IMR-90 (cell line): Measurements from ENCODE around the gene JMJD7. TPM values are rescaled to one million over a fixed set of nuclear protein-coding genes. Genes with fewer than 3 reads are reported as not detected.

ENCODE experiments used
- ATAC-seq: fragments of 200-7000 bp; cut with Tn5 transposase; 2 replicates; pipeline ENCODE4 v1.9.1; 2020; ENCODE audit warnings: low read depth, mild to moderate bottlenecking, moderate library complexity
- BruUV-seq: library from RNA; stranded (reverse); fragments of 400-500 nt; replicated peaks from 2 replicates; lab custom pipeline; 2021; lab: Mats Ljungman, UMichigan
- CTCF ChIA-PET: fragments of 300-600 bp; formaldehyde crosslinking; extraction: SDS; loops from one replicate; lab custom pipeline; 2021; ENCODE audit warnings: antibody characterized with exemption; lab: Yijun Ruan, JAX
- POLR2A ChIA-PET: fragments of 300-600 bp; sonication (Branson Sonifier 250); formaldehyde crosslinking; loops from one replicate; lab custom pipeline; 2022; ENCODE audit warnings: antibody characterized with exemption; ENCODE audit not compliant: unreplicated experiment; lab: Charles Lee
- DNase-seq: peaks from one replicate; pipeline ENCODE4 v3.0.0; 2013
- H2AFZ ChIP-seq: replicated peaks from 2 replicates; pipeline ENCODE3; 2013; ENCODE audit warnings: low read length, mild to moderate bottlenecking; ENCODE audit not compliant: poor library complexity
- H2AK5ac ChIP-seq: 2 replicates; pipeline ENCODE4 v1.6.1; 2013; ENCODE audit warnings: low read depth, low read length, inconsistent platforms
- H2AK9ac ChIP-seq: replicated peaks from 2 replicates; pipeline ENCODE3; 2013; ENCODE audit warnings: mild to moderate bottlenecking, low read depth, low read length, moderate library complexity; ENCODE audit not compliant: poor library complexity
- H2BK120ac ChIP-seq: 2 replicates; pipeline ENCODE4 v1.6.1; 2013; ENCODE audit warnings: low read depth, low read length, inconsistent platforms
- H2BK15ac ChIP-seq: 3 replicates; pipeline ENCODE4 v1.6.1; 2013; ENCODE audit warnings: low read depth, low read length, inconsistent platforms
- H2BK20ac ChIP-seq: 2 replicates; pipeline ENCODE4 v1.6.1; 2013; ENCODE audit warnings: low read depth, mild to moderate bottlenecking, inconsistent platforms, low read length, moderate library complexity
- H2BK5ac ChIP-seq: 2 replicates; pipeline ENCODE4 v1.6.1; 2013; ENCODE audit warnings: mild to moderate bottlenecking, low read depth, low read length, inconsistent platforms; ENCODE audit not compliant: poor library complexity, severe bottlenecking
- H3K14ac ChIP-seq: replicated peaks from 2 replicates; pipeline ENCODE4 v1.6.1; 2013; ENCODE audit warnings: low read depth, low read length, inconsistent platforms
- H3K18ac ChIP-seq: 2 replicates; pipeline ENCODE4 v1.6.1; 2013; ENCODE audit warnings: low read depth, low read length, control low read depth
- H3K23ac ChIP-seq: 2 replicates; pipeline ENCODE4 v1.6.1; 2013; ENCODE audit warnings: low read depth, low read length, inconsistent platforms
- H3K27ac ChIP-seq: 2 replicates; pipeline ENCODE4 v1.5.1; 2013; ENCODE audit warnings: mild to moderate bottlenecking, control low read depth, low read length; ENCODE audit not compliant: insufficient read depth
- H3K27me3 ChIP-seq: 2 replicates; pipeline ENCODE4 v1.6.1; 2013; ENCODE audit warnings: low read length; ENCODE audit not compliant: control insufficient read depth, insufficient read depth
- H3K36me3 ChIP-seq: 2 replicates; pipeline ENCODE4 v1.6.1; 2013; ENCODE audit warnings: low read length, mixed read lengths; ENCODE audit not compliant: control insufficient read depth, insufficient read depth
- H3K4ac ChIP-seq: 2 replicates; pipeline ENCODE4 v1.6.1; 2013; ENCODE audit warnings: low read depth, low read length, inconsistent platforms
- H3K4me1 ChIP-seq: 2 replicates; pipeline ENCODE4 v1.6.1; 2013; ENCODE audit warnings: low read length, mixed read lengths; ENCODE audit not compliant: control insufficient read depth, insufficient read depth
- H3K4me2 ChIP-seq: 2 replicates; pipeline ENCODE4 v1.6.1; 2013; ENCODE audit warnings: low read depth, mild to moderate bottlenecking, control low read depth, low read length, moderate library complexity
- H3K4me3 ChIP-seq: 2 replicates; pipeline ENCODE4 v1.5.1; 2013; ENCODE audit warnings: low read depth, mild to moderate bottlenecking, control low read depth, low read length, moderate library complexity; ENCODE audit not compliant: insufficient read depth
- H3K56ac ChIP-seq: 2 replicates; pipeline ENCODE4 v1.6.1; 2013; ENCODE audit warnings: low read length, inconsistent platforms; ENCODE audit not compliant: insufficient read depth; ENCODE audit errors: extremely low read depth
- H3K79me1 ChIP-seq, 2 experiments: 2 replicates each; pipeline ENCODE4 v1.6.1; 2013; ENCODE audit warnings: low read length in 2 of 2, inconsistent platforms in 1 of 2, low read depth in 1 of 2
- H3K9ac ChIP-seq: 2 replicates; pipeline ENCODE4 v1.6.1; 2013; ENCODE audit warnings: low read depth, low read length, control low read depth
- H3K9me1 ChIP-seq: 2 replicates; pipeline ENCODE4 v1.6.1; 2013; ENCODE audit warnings: low read length, inconsistent platforms; ENCODE audit not compliant: insufficient read depth
- H3K9me3 ChIP-seq: 2 replicates; pipeline ENCODE4 v1.6.1; 2013; ENCODE audit warnings: low read length; ENCODE audit not compliant: control insufficient read depth, insufficient read depth
- H4K20me1 ChIP-seq: 2 replicates; pipeline ENCODE4 v1.6.1; 2013; ENCODE audit warnings: low read length, inconsistent platforms; ENCODE audit not compliant: insufficient read depth
- H4K5ac ChIP-seq: 2 replicates; pipeline ENCODE4 v1.6.1; 2013; ENCODE audit warnings: mild to moderate bottlenecking, low read depth, low read length, control low read depth
- H4K8ac ChIP-seq, 2 experiments: 2 replicates each; pipeline ENCODE4 v1.6.1; 2013; ENCODE audit warnings: low read depth in 2 of 2, low read length in 2 of 2, control low read depth in 1 of 2, inconsistent platforms in 1 of 2
- H4K91ac ChIP-seq: 2 replicates; pipeline ENCODE4 v1.6.1; 2013; ENCODE audit warnings: low read depth, low read length, inconsistent platforms; ENCODE audit not compliant: insufficient read depth
- CHD1 ChIP-seq: IDR thresholded peaks from 2 replicates; pipeline ENCODE4 v1.6.1; 2012; ENCODE audit warnings: low read depth, low read length, improper control_type of control experiment
- WGBS, 2 experiments: methylation state at CpG; one replicate each; pipeline versions ENCODE4 v1.1.5 to v1.1.7; 2013; ENCODE audit warnings: missing lambda C conversion rate in 2 of 2; ENCODE audit not compliant: insufficient read length in 1 of 2; ENCODE audit errors: extremely low coverage in 2 of 2; 5-methylcytosine and 5-hydroxymethylcytosine counted together
- dilution Hi-C: fragments of 300-500 bp; cut with HindIII; formaldehyde crosslinking; loops from one replicate; pipeline ENCODE4 v1.14.3; 2018; ENCODE audit warnings: low sequenced_read_pairs; ENCODE audit not compliant: unreplicated experiment
- in situ Hi-C: fragments of 300-500 bp; cut with MboI; formaldehyde crosslinking; loops from 3 replicates; pipeline ENCODE4 v1.14.3; 2019; ENCODE audit warnings: low sequenced_read_pairs, inconsistent platforms, mixed read lengths
- intact Hi-C: fragments of 100-400 bp; cut with micrococcal nuclease; formaldehyde crosslinking; loops from 2 replicates; pipeline ENCODE4 v1.10.0; 2022
- polyA plus RNA-seq, 3 experiments: library from polyadenylated mRNA; depleted of rRNA; stranded (reverse); fragments of >200 nt; gene quantifications; 2 replicates each; pipeline ENCODE4 v1.2.3, GENCODE V29; 2012; ENCODE audit warnings: low replicate concordance in 1 of 3
- total RNA-seq: library from RNA; depleted of rRNA; stranded (reverse); fragments of >200 nt; gene quantifications from 2 replicates; pipeline ENCODE4 v1.2.3, GENCODE V29; 2012

The JMJD7 gene
- total and polyA plus RNA-seq, 2 of the 4 experiments (the other 2 are of a cell fraction): 5.0 to 6.3 TPM

- Histone ChIP-seq H3K36me3 (peaks cover 2% of the 10 kb centered on the region), H3K27me3 (peaks cover 22% of the 10 kb centered on the region; the same call in 1 of the 2 replicates), H4K8ac (no peak overlapping the region), H3K27ac (no peak overlapping the region), H3K56ac (no peak overlapping the region), H2AFZ (no peak overlapping the region), H3K18ac (no peak overlapping the region), H2BK5ac (no peak overlapping the region), H3K4me1 (no peaks in the 10 kb centered on the region; the same call in 1 of the 2 replicates), H4K20me1 (no peaks in the 10 kb centered on the region), H3K4me3 (no peak overlapping the region), H4K91ac (no peak overlapping the region), H3K9ac (no peak overlapping the region), H2BK120ac (no peak overlapping the region), H2AK9ac (no peak overlapping the region), H3K23ac (no peak overlapping the region), H3K14ac (no peak overlapping the region), H2AK5ac (no peak overlapping the region), H4K5ac (no peak overlapping the region), H2BK15ac (no peak overlapping the region), H3K4me2 (no peak overlapping the region), H3K9me3 (no peaks in the 10 kb centered on the region), H3K9me1 (no peaks in the 10 kb centered on the region), H2BK20ac (no peak overlapping the region), H3K79me1 (no peaks in the 10 kb centered on the region), H3K4ac (no peak overlapping the region)
- ATAC-seq: no peak
- WGBS, 2 experiments: 62% methylated on average over 6 of the region's 17 CpGs; no CpG with 5 or more reads in 1 of the 2 experiments
- no peak for TF ChIP-seq CHD1
- ChIA-PET CTCF (no interaction called here), POLR2A (no interaction called here)
- no TSS peak for BruUV-seq
- DNase-seq: no peak
- dilution Hi-C loops (no loop called here), intact Hi-C loops (no loop called here), in situ Hi-C loops (no loop called here)
Observed at GRCh38 chr15:41852736-41853590, 25.1 kb downstream of the JMJD7 start.
